Stimulated activated CD4-positive, alpha-beta T cell treated with anti-CD3 and anti-CD28 coated beads, Interleukin-1b, Interleukin-23, amount 100 ng/mL, for 4 hours (primary cell): ENCODE measurements around the gene TEX48.

Source experiments
- DNase-seq, 2 donors: peaks; one replicate each; pipeline ENCODE4 v3.0.0-alpha.2; 2020; ENCODE audit warnings: low read depth in 2 of 2

Gene TEX48

DNA sequence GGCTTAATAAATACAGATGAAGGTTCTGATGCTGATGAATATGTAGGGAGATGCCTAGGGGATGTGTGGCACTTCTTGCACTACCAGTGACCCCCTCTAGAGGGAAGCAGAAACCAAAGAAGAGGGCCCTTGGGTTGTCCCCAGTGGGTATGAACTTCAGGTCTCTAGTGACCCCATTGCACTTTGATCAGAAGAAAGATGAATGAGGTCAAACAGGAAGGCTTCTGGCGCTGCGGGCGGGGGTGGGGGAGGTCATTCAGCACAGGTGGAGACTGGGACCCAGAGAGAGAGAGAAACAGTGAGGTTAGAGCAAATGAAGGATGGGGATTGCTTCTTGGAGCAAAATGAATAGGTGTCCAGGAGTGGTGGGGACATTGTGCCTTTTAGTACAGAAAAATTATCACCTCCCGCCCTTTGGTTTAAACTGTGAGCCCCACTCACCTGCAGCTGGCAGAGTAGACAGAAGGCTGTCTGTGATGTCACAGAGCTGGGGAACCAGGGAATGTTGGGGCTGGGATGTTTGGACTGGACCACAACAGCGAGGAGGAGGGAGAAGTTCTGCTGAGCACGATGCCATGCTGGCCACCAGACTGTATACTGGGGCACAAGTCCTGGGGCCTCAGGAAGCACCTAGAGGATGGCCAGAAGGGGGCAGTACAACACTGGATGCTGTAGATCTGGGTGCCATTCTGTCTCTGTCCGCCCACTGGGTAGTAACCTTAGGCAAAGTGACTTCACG is at the start of gene TEX48:
TEX48 (minus strand) TSS at position 599 of the 739 bp plus-strand sequence. CDS start 10,469 bp downstream, outside the sequence.
- peak; percentile 48 to 83 for DNase-seq

DNA sequence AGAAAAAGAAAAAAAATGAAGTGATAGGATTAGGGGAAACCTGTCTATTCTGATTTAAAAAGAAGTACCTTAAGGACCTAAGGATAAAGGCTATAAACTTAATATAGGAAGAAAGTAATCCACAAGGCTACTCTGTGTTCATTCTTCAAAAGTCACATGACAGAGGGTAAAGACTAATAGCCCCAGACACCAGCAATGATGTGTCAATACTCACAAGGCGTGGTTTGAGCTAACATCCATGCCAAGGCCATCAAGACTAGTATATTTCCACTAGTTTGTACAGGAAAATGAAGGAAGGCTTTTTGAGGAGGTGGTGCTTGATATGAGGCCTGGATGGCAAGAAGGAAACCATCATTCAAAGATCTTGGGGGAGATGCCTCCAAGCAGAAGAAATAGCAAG is 49.7 kb upstream of the TEX48 start:
- no peak for DNase-seq

DNA sequence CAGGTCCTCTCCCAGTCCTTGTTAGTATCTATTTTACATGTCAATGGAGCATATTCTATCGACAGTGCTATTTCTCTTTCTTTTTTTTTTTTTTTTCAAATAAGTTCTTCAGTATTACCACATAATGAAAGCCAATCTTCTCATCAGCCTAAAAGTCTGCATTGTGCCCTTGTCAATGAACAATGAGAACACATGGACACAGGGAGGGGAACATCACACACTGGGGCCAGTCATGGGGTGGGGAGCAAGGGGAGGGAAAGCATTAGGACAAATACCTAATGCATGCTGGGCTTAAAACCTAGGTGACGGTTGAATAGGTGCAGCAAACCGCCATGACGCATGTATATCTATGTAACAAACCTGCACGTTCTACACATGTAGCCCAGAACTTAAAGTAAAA is 47.7 kb upstream of the TEX48 start:
- DNase-seq, result no peak

DNA sequence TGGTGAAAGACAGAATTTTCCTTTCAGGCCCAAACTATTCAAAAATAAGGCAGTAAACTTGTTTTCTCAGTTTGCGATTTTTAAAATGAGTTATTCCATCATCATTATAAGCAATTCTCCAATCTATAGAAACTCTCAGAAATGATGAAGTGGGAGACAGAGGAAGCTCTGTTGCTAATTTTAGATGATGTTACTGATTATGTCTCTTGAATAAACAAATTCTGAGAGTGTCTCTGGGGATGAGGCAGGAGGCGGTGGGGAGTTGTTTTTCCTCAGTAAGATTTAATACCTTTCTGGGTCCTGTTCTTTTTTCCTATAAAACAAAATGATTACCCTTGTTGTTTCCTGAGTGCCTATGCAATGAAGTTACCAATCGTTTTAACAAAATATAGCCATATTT is 43.9 kb upstream of the TEX48 start:
- DNase-seq, result no peak

DNA sequence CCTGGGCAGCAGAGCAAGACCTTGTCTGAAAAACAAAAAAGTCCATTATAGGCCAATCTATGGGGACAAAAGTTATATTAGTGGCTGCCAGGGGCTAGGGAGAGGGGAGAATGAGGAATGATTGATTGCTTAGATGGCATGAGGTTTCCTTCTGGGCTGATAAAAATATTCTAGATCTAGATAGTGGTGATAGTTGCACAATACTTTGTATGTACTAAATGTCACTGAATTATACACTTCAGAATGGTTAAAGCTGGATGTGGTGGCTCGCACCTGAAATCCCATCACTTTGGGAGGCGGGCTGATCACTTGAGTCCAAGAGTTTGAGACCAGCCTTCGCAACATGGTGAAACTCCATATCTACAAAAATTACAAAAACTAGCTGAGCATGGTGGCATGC is 42.8 kb upstream of the TEX48 start:
- no peak for DNase-seq

- DNase-seq, result no peak
Observed at GRCh38 chr9:114723931-114724330, 41.9 kb upstream of the TEX48 start.

DNA sequence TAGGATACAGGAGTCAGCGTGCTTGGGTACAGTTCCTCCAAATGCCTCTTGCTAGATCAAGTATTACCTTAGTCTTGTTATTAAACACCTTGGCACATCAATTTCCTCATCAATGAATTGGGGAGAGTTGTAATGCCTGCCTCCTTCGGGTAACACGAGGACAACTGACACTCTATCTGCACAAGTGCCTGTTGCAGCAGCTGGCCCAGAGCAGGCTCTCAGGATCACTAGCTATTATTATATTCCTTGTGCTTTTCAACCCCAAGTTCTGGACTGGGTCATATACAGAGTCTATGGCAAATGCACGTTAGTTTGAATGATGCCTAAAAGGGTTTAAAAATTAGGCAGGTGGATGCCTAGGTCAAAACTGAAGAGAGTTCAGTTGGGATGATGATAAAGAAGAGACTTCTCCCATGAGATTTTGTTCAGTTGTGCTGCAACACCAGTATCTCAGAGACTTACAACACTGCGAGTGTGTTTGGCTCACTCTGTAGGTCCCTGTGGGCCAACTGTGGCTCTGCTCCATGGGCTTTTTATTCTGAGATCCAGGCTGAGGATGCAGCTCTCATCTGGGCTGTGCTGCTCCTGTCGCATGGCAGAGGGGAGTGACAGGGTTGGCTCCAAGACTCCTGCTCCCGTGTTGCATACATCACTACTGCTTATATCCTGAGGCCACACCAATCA is 41.1 kb upstream of the TEX48 start:
- DNase-seq, result no peak

GRCh38 chr9:114722081-114722621 is 40.2 kb upstream of the TEX48 start:
- DNase-seq, result no peak

DNA sequence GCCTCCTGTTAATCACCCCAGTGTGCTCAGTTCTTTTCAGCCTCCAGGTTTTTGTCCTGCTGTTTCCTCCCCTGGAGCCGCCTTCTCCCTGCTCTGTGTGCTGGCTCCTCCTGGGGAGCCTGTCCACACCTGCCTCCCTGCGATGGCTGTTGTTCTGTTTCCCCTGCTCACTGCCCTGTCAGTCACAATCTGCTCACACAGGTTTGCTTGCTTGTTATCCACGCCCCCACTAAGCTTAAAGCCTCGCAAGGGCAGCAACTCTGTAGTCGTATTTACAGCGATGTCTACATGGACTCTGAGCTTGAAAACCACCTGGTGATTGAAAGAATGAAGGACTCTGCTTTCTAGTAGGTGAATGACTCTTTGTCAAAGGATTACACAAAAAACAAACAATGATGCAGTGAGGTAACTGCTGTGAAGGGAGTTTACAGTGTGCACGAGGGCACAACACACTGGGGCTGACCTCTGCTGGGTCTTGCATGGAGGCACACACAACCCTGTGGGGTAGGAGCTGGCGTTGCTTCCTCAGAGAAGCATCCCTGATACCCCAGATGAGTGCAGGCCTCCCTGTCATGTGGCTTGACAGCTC is 39.6 kb upstream of the TEX48 start:
- DNase-seq, result no peak

- no peak for DNase-seq
Observed at GRCh38 chr9:114720086-114720676, 38.2 kb upstream of the TEX48 start.

DNA sequence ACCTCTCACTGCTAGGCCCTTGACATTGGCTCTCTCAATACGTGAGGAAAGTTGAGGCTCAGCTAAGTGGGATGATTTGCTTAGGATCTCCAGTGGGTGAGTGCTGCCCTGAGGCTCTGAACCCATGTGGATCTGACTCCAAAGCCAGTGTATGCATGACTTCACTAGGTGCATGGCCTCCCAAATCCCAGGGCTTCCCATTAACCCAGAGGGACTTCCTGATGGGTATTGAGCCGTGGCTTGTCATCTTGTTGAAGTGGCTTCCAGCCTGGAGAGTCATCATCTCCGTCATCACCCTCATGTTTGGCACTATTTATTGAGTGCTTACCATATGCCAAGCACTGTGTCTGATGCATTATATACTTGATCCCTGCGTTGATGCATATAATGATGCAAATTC is 37.3 kb upstream of the TEX48 start:
- no peak for DNase-seq

DNA sequence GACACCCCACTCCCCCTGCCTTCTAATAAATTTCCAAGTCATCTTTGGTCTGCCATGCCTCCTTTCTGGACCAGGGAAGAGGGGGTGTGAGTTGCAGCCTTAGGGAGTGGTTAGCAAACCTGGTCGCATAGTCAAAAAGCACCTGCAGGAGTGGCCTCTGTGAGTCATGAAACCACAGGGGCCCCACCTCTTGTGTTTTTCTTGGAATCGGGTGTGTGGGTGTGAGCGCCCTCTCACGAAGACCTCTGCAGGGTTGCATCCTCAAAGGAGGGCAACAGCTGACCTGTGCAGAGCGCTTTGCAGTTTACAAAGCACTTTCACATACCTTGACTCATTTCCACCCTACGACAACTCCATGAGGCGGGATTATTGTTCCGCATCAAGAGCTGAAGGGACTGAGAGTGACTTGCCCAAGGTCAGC is 36.8 kb upstream of the TEX48 start:
- DNase-seq, result peak; percentile 62 to 80

GRCh38 chr9:114717908-114718486 is 36.0 kb upstream of the TEX48 start:
- no peak for DNase-seq

GRCh38 chr9:114709636-114710035 is 27.6 kb upstream of the TEX48 start:
- no peak for DNase-seq

- DNase-seq, result no peak
Observed at GRCh38 chr9:114706711-114707110, 24.7 kb upstream of the TEX48 start.

- DNase-seq, result no peak
Observed at GRCh38 chr9:114701988-114702387, 20.0 kb upstream of the TEX48 start.

GRCh38 chr9:114697951-114698351 is 16.0 kb upstream of the TEX48 start:
- DNase-seq, result no peak

DNA sequence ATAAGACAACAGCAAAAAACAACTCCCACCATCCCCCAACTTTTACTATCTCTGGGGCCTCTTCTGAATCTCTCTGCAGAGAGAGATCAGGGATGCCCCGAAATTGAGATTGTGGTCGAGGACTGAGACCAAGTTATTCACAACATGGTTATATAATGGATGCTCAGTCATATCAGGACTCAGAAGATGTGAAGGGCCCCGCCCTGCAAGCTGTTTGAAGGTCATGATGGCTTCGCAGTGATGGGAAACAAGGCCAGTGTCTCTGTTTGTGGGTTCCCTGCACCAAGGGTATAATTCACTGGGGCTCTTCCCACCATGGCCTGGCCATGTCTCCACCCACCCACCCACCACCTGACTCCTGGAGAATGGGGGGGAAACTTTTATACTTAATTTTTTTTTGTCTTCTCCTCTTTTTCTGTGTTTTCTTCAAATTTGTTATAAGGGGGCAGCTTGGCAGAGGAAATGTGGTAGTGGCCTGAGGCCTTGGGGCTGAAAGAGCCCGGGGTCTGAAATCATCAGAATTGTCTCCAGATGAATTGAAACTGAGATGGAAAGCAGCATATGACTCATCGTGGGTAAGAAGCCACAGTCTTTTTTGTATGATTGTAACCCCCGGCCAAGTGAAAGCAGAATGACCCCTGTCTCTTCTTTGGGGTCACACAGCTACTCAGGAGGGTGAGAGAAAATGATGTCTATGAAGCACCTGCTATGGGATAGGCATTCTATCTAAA is 15.0 kb upstream of the TEX48 start:
- DNase-seq, result no peak

DNA sequence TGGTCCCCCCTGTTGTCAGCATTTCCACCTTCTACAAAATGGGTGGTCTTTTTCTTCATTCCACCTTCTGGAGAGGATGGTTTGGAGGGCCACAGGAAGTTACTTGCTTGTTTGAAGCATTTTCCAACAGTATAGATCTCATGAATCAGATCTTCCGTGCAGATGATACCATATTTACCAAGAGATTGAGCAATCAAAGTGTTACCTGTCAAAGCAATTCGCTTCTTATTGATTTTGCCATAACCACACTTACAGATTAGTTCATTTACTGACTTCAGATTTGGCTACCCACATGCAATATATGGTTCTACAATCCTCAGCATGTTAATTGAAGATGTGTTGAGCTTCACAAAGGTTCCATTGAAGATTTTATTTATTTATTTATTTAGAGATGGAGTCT is 14.0 kb upstream of the TEX48 start:
- DNase-seq, result no peak

DNA sequence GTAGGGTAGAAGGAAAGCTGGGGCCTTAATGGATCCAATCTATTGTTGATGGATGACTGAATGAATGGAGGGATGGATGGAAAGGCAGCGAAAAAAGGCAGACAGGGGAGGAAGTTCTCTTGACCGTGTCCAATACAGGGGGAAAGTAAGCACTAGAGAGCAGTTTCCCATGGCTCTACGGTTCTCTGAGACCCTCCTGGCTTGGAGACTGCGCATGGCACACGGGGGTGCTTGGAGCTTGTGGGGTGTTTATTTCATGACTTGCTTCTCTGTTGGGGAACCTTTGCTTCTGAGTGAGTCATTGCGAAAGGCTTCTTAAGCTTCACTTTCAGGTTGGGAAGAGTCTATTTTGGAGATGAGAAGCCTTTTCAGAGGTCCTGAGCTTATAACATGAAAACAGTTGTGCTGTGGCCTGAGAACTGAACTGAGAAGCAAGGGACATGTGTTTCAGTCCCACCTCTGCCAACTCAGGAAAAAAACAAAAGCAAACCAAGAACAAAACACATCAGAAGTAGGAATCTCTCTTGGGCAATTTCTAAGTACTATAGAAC is 12.8 kb upstream of the TEX48 start:
- no peak for DNase-seq

GRCh38 chr9:114694146-114694545 is 12.2 kb upstream of the TEX48 start:
- DNase-seq, result no peak
